KMS-11 (cell line): ENCODE results near the gene CDH13.

ENCODE experiments used
- H2AFZ ChIP-seq: fragments of 200-600 bp; sonication (generic); 2 replicates; pipeline ENCODE4 v1.6.1; 2016; ENCODE audit warnings: antibody characterized with exemption, mixed run types, low read depth
- H3K27ac ChIP-seq: fragments of 200-600 bp; sonication (generic); 2 replicates; pipeline ENCODE4 v1.6.1; 2016; ENCODE audit warnings: mild to moderate bottlenecking, mixed run types
- H3K27me3 ChIP-seq: fragments of 200-600 bp; sonication (generic); 2 replicates; pipeline ENCODE4 v1.6.1; 2017; ENCODE audit warnings: mild to moderate bottlenecking, low read depth, mixed run types, moderate library complexity; ENCODE audit not compliant: insufficient read depth
- H3K36me3 ChIP-seq: fragments of 200-600 bp; sonication (generic); 2 replicates; pipeline ENCODE4 v1.6.1; 2017; ENCODE audit warnings: mild to moderate bottlenecking, mixed run types; ENCODE audit not compliant: insufficient read depth
- H3K4me1 ChIP-seq: fragments of 200-600 bp; sonication (generic); 2 replicates; pipeline ENCODE4 v1.6.1; 2016; ENCODE audit warnings: mild to moderate bottlenecking, low read depth, mixed run types; ENCODE audit not compliant: poor library complexity, severe bottlenecking
- H3K4me2 ChIP-seq: fragments of 200-600 bp; sonication (generic); 2 replicates; pipeline ENCODE4 v1.7.0; 2016; ENCODE audit warnings: mild to moderate bottlenecking, mixed run types
- H3K4me3 ChIP-seq: fragments of 200-600 bp; sonication (generic); IDR thresholded peaks from 2 replicates; pipeline ENCODE4 v1.6.1; 2017; ENCODE audit warnings: low read depth, low read length, mixed read lengths; ENCODE audit not compliant: insufficient read depth
- H3K79me2 ChIP-seq: fragments of 200-600 bp; sonication (generic); 2 replicates; pipeline ENCODE4 v1.6.1; 2016; ENCODE audit warnings: low read depth, mixed run types; ENCODE audit not compliant: insufficient read depth
- H3K9ac ChIP-seq: fragments of 200-600 bp; sonication (generic); 2 replicates; pipeline ENCODE4 v1.6.1; 2016; ENCODE audit warnings: mild to moderate bottlenecking, mixed run types
- H4K20me1 ChIP-seq: fragments of 200-600 bp; sonication (generic); 2 replicates; pipeline ENCODE4 v1.6.1; 2016; ENCODE audit warnings: mild to moderate bottlenecking, mixed run types; ENCODE audit not compliant: insufficient read depth
- CTCF ChIP-seq: fragments of 200-600 bp; sonication (generic); conservative IDR thresholded peaks from 2 replicates; pipeline ENCODE4 v1.6.1; 2017; ENCODE audit warnings: low read depth, mild to moderate bottlenecking, antibody characterized with exemption, low read length, moderate library complexity, mixed read lengths

CDH13 gene

GRCh38 chr16:82830944-82831343 lies 204.2 kb downstream of the CDH13 start:
- Histone ChIP-seq H3K4me3 (no peak overlapping the region), H3K27me3 (no peaks in the 10 kb centered on the region), H4K20me1 (no peaks in the 10 kb centered on the region), H2AFZ (no peak overlapping the region), H3K4me1 (no peaks in the 10 kb centered on the region), H3K4me2 (no peak overlapping the region), H3K9ac (no peak overlapping the region), H3K27ac (no peak overlapping the region), H3K36me3 (no peaks in the 10 kb centered on the region), H3K79me2 (no peaks in the 10 kb centered on the region)
- TF ChIP-seq CTCF, result no peak

GRCh38 chr16:82832821-82833220 lies 206.1 kb downstream of the CDH13 start:
- no peak overlapping the region for H3K4me3 ChIP-seq
- H4K20me1 ChIP-seq, result no peaks in the 10 kb centered on the region
- no peak overlapping the region for H3K9ac ChIP-seq
- H3K4me2 ChIP-seq, result no peak overlapping the region
- no peak for TF ChIP-seq CTCF
- H3K27me3 ChIP-seq, result no peaks in the 10 kb centered on the region
- no peaks in the 10 kb centered on the region for H3K79me2 ChIP-seq
- H2AFZ ChIP-seq, result no peak overlapping the region
- H3K4me1 ChIP-seq, result no peaks in the 10 kb centered on the region
- H3K27ac ChIP-seq, result no peak overlapping the region
- no peaks in the 10 kb centered on the region for H3K36me3 ChIP-seq

GRCh38 chr16:82833378-82833993 lies 206.7 kb downstream of the CDH13 start:
- no peak overlapping the region for H2AFZ ChIP-seq

GRCh38 chr16:82834151-82834815 lies 207.5 kb downstream of the CDH13 start:
- H3K4me2 ChIP-seq, result no peak overlapping the region
- H3K27ac ChIP-seq, result no peak overlapping the region
- no peaks in the 10 kb centered on the region for H3K79me2 ChIP-seq
- H2AFZ ChIP-seq, result no peak overlapping the region
- H3K36me3 ChIP-seq, result no peaks in the 10 kb centered on the region
- H3K9ac ChIP-seq, result no peak overlapping the region
- H3K4me1 ChIP-seq, result no peaks in the 10 kb centered on the region
- no peak overlapping the region for H3K4me3 ChIP-seq
- H3K27me3 ChIP-seq, result no peaks in the 10 kb centered on the region
- no peak for TF ChIP-seq CTCF
- no peaks in the 10 kb centered on the region for H4K20me1 ChIP-seq

More at GRCh38 chr16:82833378-82833993, 206.7 kb downstream of the CDH13 start:
- Histone ChIP-seq H3K79me2 (no peaks in the 10 kb centered on the region), H3K36me3 (no peaks in the 10 kb centered on the region), H3K27ac (no peak overlapping the region), H3K9ac (no peak overlapping the region), H3K4me2 (no peak overlapping the region), H3K4me3 (no peak overlapping the region), H3K4me1 (no peaks in the 10 kb centered on the region), H3K27me3 (no peaks in the 10 kb centered on the region), H4K20me1 (no peaks in the 10 kb centered on the region)
- TF ChIP-seq CTCF, result no peak
